Endothelial cell of umbilical vein (primary cell): ENCODE results near the gene STK40.

Experiments
- CTCF ChIP-seq, 2 donors: IDR thresholded peaks; 1 replicate in 1 of 2; 2 replicates in 1 of 2; pipeline ENCODE4 v1.5.1; 2011; ENCODE audit warnings: low read length in 2 of 2, mild to moderate bottlenecking in 2 of 2, moderate library complexity in 2 of 2, control low read depth in 1 of 2, inconsistent platforms in 1 of 2, low read depth in 1 of 2; ENCODE audit not compliant: insufficient read depth in 1 of 2; ENCODE audit errors: extremely low read depth in 1 of 2
- FOS ChIP-seq: IDR thresholded peaks from 2 replicates; pipeline ENCODE4 v1.6.1; 2011; ENCODE audit warnings: mild to moderate bottlenecking, low read length, moderate library complexity, borderline replicate concordance; ENCODE audit not compliant: insufficient read depth
- POLR2A ChIP-seq: IDR thresholded peaks from 2 replicates; pipeline ENCODE4 v1.6.1; 2012; ENCODE audit warnings: low read depth, mild to moderate bottlenecking, control low read depth, low read length

DNA sequence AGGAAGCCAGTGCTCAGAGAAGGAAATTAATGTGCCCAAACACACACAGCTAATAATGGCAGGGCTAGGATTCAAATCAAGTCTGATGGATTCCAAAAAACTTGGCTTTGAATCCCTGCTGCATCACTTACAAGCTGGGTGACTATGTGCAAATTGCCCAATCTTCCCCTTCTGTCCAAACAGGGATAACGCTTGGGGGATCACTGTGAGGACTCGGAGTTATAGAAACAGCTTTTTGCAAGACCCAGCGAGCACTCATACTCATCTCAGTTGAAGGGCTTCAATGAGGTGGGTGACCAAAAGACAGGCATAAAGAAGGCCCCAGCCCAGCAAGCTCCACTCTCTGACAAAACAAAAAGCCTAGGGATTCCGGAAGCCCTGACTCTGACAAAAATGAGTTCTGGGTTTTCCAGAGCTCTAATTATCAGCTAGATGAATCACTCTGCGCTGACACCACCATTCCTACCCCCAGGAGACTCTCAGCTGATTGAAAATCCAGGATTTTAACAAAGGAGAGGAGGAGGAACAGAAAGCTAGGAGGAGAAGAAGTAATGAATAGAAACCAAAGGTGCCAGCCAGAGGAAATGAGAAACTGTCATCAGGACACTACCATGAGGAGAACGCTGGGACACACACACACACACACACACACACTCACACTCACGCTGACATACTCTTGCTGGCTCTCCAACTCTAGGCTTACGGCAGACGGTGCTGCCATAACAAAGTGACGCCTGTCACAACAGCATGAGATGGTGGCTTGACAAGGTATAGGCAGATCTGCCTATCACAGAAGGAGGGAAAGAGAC lies 1.6 kb upstream of the STK40 start:
- no peak for TF ChIP-seq POLR2A
- no peak for TF ChIP-seq CTCF (IDR thresholded peaks at IDR 0.05; ENCODE audit: extremely low read depth in 1 of 2, insufficient read depth in 1 of 2, low read depth in 1 of 2, low read length in 2 of 2)
- TF ChIP-seq FOS: peak; percentile 25
